ENCODE results near the gene SLC6A19.
"Not testable (repeated sequence)": the region's sequence is repeated elsewhere in the genome, so short reads cannot be mapped to it uniquely, and the experiment has no call there.

SLC6A19 gene

DNA sequence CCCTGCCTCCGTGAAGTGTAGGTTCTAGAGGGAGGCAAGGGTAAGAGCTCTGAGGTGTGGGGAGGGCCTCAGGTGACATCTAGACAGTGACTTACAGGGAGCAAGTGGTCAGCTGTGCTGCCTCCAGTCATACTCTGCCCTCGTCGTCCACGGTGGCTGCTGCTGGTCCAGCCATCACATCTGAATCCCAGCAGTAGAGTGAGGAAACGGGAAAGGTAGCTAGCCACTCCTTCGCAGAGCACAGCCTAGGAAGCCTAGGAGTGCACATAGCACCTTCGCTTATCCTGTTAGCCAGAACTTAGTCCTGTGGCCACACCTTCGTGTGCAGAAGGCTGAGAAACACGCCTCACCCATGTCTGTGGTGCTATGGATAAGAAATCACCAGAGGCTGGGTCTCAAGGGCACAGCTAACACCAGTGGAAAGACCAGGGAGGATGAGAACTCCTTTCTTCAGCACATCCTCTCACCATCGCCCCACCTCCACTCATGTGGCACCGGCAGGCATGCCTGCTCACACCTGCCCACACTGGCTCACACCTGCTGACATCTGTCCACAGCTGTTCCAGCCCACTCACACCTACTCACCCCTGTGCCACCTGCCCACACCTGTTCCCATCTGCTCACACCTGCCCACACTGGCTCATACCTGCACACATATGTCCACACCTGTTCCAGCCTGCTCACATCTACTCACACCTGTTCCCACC, 44.5 kb upstream of the SLC6A19 start:
- TF ChIP-seq, protein P1, sequence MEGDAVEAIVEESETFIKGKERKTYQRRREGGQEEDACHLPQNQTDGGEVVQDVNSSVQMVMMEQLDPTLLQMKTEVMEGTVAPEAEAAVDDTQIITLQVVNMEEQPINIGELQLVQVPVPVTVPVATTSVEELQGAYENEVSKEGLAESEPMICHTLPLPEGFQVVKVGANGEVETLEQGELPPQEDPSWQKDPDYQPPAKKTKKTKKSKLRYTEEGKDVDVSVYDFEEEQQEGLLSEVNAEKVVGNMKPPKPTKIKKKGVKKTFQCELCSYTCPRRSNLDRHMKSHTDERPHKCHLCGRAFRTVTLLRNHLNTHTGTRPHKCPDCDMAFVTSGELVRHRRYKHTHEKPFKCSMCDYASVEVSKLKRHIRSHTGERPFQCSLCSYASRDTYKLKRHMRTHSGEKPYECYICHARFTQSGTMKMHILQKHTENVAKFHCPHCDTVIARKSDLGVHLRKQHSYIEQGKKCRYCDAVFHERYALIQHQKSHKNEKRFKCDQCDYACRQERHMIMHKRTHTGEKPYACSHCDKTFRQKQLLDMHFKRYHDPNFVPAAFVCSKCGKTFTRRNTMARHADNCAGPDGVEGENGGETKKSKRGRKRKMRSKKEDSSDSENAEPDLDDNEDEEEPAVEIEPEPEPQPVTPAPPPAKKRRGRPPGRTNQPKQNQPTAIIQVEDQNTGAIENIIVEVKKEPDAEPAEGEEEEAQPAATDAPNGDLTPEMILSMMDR (IDR thresholded peaks at IDR 0.05; ENCODE audit: low read depth, low read length, missing control alignments): no peak
- H3K4me3 ChIP-seq (ENCODE audit: low read depth, low read length): no peak overlapping the region
- DNase-seq (ENCODE audit: low read depth): no peak

DNA sequence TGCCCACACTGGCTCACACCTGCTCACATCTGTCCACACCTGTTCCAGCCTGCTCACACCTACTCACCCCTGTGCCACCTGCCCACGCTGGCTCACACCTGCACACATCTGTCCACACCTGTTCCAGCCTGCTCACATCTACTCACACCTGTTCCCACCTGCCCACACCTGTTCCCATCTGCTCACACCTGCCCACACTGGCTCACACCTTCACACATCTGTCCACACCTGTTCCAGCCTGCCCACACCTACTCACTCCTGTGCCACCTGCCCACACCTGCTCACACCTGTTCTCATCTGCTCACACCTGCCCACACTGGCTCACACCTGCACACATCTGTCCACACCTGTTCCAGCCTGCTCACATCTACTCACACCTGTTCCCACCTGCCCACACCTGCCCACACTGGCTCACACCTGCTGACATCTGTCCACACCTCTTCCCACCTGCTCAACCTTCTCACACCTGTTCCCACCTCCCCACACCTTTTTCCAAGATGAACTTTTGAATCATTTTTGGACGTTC, 43.9 kb upstream of the SLC6A19 start:
- not testable (repeated sequence) for H3K4me3 ChIP-seq (ENCODE audit: low read depth, low read length); DNase-seq (ENCODE audit: low read depth)

GRCh38 chr5:1158647-1159340, 42.6 kb upstream of the SLC6A19 start:
- no peak overlapping the region for H3K4me3 ChIP-seq (ENCODE audit: low read depth, low read length)

GRCh38 chr5:1159341-1159675, 42.1 kb upstream of the SLC6A19 start:
- no peak overlapping the region for H3K4me3 ChIP-seq (ENCODE audit: low read depth, low read length)
- DNase-seq (ENCODE audit: low read depth): no peak
- TF ChIP-seq, protein P1 (IDR thresholded peaks at IDR 0.05; ENCODE audit: low read depth, low read length, missing control alignments): no peak

More at GRCh38 chr5:1158647-1159340, 42.6 kb upstream of the SLC6A19 start:
- DNase-seq (ENCODE audit: low read depth): no peak
- TF ChIP-seq, protein P1 (IDR thresholded peaks at IDR 0.05; ENCODE audit: low read depth, low read length, missing control alignments): no peak

- no peak overlapping the region for H3K4me3 ChIP-seq (ENCODE audit: low read depth, low read length)
- no peak for DNase-seq (ENCODE audit: low read depth)
- TF ChIP-seq, protein P1 (IDR thresholded peaks at IDR 0.05; ENCODE audit: low read depth, low read length, missing control alignments): no peak
Measured at GRCh38 chr5:1159774-1160406, 41.5 kb upstream of the SLC6A19 start.

GRCh38 chr5:1161108-1161832, 40.1 kb upstream of the SLC6A19 start:
- no peak for DNase-seq (ENCODE audit: low read depth)

More at GRCh38 chr5:1161108-1161832, 40.1 kb upstream of the SLC6A19 start:
- TF ChIP-seq, protein P1 (IDR thresholded peaks at IDR 0.05; ENCODE audit: low read depth, low read length, missing control alignments): no peak
- H3K4me3 ChIP-seq (ENCODE audit: low read depth, low read length): no peak overlapping the region
